Activated gamma-delta T cell (primary cell): ENCODE measurements around the gene TGFBR3L.

Source experiments
- DNase-seq: peaks from one replicate; lab custom pipeline; 2025; lab: John Stamatoyannopoulos, UW

The TGFBR3L gene

GRCh38 chr19:7904074-7905020, 10.3 kb upstream of the TGFBR3L start:
- DNase-seq = peak; percentile 84

GRCh38 chr19:7905268-7905667, 9.4 kb upstream of the TGFBR3L start:
- no peak for DNase-seq

GRCh38 chr19:7905859-7906258, 8.8 kb upstream of the TGFBR3L start:
- no peak for DNase-seq

- no peak for DNase-seq
These were observed 7.5 kb upstream of the TGFBR3L start for GRCh38 chr19:7907122-7907521.

- no peak for DNase-seq
These were observed 7.1 kb upstream of the TGFBR3L start for GRCh38 chr19:7907544-7907943.

- no peak for DNase-seq
These were observed 6.4 kb upstream of the TGFBR3L start for GRCh38 chr19:7908078-7908699.

- no peak for DNase-seq
These were observed 5.7 kb upstream of the TGFBR3L start for GRCh38 chr19:7908742-7909461.

GRCh38 chr19:7909471-7910067, 5.1 kb upstream of the TGFBR3L start:
- DNase-seq = no peak

GRCh38 chr19:7910321-7911161, 4.1 kb upstream of the TGFBR3L start:
- no peak for DNase-seq

GRCh38 chr19:7911508-7912143, 3.0 kb upstream of the TGFBR3L start:
- no peak for DNase-seq

GRCh38 chr19:7912144-7912696, 2.4 kb upstream of the TGFBR3L start:
- no peak for DNase-seq

- no peak for DNase-seq
These were observed 1.7 kb upstream of the TGFBR3L start for GRCh38 chr19:7912697-7913564.

- DNase-seq = no peak
These were observed 978 bp upstream of the TGFBR3L start for GRCh38 chr19:7913652-7914051.

GRCh38 chr19:7914099-7914498, 531 bp upstream of the TGFBR3L start:
- no peak for DNase-seq

GRCh38 chr19:7915250-7916102, 846 bp downstream of the TGFBR3L start:
- no peak for DNase-seq

- DNase-seq = peak; percentile 67
These were observed 1.7 kb downstream of the TGFBR3L start for GRCh38 chr19:7916103-7916954.

- no peak for DNase-seq
These were observed 2.3 kb downstream of the TGFBR3L start for GRCh38 chr19:7916955-7917266.
